HG03520 (cell line): ENCODE data around the gene EDEM2.
"Not testable (repeated sequence)": the region's sequence is repeated elsewhere in the genome, so short reads cannot be mapped to it uniquely, and the experiment has no call there.

ENCODE experiments used
- ATAC-seq: cut with Tn5 transposase; IDR thresholded peaks from one replicate; pipeline ENCODE4 v1.9.1; 2021; ENCODE audit warnings: mild to moderate bottlenecking, moderate library complexity; ENCODE audit not compliant: unreplicated experiment

EDEM2 gene

DNA sequence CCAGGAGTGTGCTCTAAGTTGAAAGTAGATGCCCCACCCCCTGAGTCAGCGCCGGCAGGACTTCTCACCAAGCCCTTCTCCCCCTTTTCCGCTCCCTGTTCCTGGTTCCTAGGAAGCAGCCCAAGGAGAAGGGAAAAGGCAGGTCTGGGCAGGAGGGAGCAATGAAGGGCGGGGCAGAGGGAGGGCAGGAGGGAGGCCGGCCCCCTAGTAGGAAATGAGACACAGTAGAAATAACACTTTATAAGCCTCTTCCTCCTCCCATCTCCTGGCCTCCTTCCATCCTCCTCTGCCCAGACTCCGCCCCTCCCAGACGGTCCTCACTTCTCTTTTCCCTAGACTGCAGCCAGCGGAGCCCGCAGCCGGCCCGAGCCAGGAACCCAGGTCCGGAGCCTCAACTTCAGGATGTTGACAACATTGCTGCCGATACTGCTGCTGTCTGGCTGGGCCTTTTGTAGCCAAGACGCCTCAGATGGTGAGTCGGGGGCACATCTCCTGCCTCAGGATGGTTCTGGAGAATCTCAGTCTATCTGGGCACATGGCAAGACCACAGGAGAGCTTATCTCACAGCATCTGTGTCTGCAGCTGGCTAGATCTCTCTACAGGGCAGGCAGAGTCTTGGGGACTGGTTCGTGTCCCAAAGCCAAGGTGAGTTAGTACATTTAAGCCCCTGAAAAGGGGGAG is 24.8 kb upstream of the EDEM2 start, which contains the start of gene PROCR:
TSS of gene PROCR (plus strand) at position 320 of the 681 bp plus-strand sequence. CDS start at position 403, 83 bp downstream.
- no peak for ATAC-seq

DNA sequence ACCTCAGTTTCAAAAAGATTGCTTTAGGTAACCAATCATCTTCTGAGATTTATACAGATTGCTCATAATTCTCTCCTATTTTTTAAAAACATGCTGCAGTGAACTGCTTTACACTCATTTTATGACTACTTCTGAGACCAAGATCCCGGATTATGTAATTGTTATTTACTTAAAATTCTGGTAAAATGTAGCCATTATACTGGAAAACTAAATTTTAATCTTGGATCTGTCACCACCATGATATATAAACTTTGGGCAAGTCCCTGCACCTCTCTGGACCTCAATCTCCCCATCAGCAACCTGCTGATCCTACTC is 24.3 kb upstream of the EDEM2 start:
- ATAC-seq = no peak

DNA sequence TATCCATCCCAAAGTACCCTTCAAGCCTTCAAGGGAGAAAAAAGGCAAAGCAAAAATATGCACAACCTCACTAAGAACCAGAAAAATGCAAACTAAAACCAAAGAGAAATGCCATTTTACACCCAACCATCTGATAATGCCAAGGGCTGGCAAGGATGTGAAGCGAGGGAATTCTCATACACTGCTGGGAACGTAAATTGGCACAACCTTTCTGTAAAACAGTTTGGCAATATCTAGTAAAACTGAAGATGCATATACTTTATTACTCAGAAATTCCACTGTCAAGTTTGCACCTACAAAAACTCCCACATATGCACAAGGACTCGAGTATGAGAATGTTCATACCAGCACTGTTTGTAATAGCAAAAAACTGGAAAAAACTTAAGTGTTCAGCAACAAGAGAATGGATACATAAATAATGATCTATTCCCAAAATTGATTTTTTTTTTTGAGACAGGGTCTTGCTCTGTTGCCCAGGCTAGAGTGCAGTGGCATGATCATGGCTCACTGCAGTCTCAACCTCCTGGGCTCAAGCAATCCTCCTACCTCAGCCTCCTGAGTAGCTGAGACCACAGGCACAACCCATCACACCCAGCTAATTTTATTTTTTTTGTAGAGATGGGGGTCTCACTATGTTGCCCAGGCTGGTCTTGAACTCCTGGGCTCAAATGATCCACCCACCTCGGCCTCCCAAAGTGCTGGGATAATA is 21.7 kb upstream of the EDEM2 start:
- not testable (repeated sequence) for ATAC-seq

DNA sequence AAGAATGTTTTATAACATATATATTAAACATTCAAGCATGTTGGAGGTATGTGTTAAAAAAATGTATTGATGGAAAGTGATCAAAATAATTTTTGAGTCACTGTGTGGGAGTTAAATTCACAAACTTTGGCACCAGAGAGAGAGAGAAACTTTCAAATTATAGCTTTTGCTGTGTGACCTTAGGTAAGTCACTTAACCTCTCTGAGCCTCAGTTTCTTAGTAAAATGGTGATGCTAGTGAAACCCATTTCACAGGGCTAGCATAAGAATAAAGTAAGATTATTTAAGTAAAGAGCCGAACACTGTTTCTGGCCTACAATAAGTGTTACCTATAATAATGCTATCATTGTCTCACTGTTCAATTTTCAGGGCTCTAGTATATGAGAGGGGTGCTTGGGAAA is 20.7 kb upstream of the EDEM2 start:
- no peak for ATAC-seq

DNA sequence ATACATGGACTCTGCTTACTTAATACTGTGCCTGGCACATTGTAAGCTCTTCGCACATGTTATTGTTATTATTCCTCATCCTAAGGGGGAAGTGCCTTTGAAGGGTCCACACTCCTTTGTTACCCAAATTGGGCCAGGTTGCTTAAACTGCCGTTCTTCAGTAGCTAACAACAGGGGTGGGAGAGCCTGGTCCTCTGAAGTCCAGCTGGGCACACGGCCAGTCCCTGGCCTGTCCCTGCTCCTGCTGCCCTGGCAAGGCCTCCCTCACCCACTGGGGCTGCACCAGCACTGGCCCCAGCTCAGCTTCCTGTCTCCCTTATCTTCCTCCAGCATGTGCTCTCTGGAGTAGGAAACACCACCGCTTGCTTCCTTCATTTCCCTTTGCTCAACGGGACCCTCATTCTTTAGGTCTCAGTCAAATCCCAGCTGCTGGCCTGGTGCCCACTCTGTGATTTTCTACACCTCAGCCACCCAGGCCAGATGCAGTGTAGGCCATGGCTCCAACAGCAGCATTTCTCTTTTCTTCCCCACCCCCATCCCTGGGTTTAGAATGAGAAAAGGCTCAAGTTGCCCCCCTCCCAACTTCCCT is 19.2 kb upstream of the EDEM2 start:
- no peak for ATAC-seq

DNA sequence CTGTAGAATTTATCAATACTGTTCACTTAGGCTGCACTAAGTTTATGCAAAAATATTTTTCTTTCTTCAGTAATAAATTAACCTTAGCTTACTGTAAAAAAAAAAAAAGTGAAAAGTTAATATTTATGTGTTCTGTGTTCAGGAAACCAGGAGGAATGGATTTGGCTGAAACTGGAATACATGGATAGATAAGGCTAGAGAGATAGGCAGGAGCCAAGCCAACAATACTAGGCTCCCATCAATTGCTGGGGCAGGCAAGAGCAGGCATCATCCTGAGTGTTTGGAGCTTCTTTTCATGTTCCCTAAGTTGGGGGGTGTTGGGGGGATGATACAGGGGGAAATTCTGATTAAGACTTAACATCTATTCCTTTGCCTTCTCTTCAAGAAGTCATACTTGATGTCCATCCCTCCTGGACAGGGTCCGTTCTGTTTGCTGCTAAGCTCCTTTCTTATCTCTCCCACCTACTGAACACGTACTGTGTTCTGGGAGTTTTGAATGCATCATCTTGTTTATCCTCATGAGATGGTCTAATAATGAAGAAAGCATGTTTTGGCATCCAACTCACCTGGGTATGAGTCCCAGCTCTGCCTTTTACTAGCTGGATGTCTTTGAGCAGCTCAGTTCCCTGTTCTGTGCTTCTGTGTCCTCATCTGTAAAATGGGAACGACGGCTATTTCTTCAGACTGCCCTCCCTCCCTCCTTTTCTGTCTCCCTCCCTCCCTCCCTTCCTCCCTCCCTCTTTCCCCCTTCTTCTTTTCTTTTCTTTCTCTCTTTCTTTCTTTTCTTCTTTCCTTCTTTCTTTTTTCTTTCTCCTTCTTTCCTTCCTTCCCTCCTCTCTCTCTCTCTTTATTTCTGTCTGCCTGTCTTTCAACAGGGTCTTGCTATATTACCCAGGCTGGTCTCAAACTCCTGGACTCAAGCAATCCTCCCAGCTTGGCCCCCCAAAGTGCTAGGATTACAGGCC is 18.4 kb upstream of the EDEM2 start:
- no peak for ATAC-seq

DNA sequence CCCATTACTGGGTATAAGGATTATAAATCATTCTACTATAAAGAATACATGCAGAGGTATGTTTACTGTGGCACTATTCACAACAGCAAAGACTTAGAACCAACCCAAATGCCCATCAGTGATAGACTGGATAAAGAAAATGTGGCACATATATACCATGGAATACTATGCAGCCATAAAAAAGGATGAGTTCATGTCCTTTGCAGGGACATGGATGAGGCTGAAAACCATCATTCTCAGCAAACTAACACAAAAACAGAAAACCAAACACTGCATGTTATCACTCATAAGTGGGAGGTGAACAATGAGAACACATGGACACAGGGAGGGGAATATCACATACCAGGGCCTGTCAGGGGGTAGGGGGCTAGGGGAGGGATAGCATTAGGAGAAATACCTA is 17.4 kb upstream of the EDEM2 start:
- not testable (repeated sequence) for ATAC-seq

DNA sequence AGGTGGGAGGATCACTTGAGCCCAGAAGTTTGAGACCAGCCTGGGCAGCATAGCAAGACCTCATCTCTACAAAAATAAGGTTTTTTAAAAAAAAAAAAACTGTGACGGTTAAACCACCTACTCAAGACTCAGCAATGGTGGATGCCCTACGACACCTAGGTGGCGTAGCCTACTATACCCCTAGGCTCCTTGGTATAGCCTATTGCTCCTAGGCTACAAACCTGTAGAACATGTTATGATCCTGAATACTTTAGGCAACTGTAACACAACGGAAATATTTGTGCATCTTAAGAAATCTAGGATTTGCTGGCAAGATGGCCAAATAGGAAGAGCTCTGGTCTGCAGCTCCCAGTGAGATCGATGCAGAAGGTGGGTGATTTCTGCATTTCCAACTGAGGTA is 13.2 kb upstream of the EDEM2 start:
- not testable (repeated sequence) for ATAC-seq

DNA sequence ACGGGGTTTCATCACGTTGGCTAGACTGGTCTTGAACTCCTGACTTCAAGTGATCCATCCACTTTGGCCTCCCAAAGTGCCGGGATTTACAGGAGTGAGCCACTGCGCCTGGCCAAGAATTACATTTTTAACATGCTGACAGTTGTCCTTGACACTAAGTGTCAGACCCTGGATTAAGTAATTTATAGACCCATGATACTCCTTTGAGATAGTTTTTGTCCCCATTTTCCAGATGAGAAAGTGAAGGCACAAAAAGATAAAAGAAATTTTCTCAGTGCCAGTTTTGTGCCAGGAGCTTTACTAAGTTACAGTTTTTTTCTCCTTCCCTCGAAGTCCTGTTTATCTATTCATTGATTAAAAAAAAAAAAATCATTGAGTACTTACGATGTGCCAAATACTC is 9.8 kb upstream of the EDEM2 start:
- ATAC-seq = no peak

DNA sequence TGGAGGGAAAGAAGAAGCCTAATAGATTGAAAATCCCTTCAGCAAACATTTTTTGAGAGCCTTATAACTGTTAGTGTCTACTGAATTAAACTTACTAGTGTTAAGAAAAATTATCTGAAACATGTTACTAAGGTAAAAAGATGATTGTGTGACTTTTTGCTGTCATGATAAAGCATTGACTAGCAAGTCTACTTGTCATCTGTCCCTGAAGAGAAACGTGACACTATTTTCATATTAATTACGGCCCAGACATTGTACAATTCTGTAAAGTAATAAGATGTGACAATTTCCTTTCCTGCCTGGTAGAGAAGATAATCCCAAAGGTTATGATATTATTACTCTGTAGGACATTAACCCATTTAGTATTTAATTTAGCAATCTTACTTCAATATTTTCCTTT is 8.8 kb upstream of the EDEM2 start:
- no peak for ATAC-seq

DNA sequence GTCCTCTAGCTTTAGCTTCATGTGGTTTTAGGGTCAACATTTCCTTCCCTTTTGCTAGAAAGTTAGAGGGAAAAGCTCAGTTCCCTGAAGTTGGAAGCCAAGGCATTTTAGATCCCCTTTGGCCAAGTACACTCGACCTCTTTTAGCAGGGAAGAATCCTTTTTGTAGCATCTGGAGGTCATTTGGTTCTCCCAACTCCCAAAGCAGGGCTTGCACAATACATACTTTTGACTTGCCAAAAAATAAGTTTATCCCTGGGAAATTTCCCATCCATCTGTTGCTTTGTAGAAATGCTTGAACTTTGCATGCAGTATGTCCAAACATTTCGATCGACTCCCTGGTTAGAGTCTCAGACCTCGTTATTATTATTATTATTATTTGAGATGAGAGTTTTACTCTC is 4.6 kb upstream of the EDEM2 start:
- ATAC-seq = no peak

DNA sequence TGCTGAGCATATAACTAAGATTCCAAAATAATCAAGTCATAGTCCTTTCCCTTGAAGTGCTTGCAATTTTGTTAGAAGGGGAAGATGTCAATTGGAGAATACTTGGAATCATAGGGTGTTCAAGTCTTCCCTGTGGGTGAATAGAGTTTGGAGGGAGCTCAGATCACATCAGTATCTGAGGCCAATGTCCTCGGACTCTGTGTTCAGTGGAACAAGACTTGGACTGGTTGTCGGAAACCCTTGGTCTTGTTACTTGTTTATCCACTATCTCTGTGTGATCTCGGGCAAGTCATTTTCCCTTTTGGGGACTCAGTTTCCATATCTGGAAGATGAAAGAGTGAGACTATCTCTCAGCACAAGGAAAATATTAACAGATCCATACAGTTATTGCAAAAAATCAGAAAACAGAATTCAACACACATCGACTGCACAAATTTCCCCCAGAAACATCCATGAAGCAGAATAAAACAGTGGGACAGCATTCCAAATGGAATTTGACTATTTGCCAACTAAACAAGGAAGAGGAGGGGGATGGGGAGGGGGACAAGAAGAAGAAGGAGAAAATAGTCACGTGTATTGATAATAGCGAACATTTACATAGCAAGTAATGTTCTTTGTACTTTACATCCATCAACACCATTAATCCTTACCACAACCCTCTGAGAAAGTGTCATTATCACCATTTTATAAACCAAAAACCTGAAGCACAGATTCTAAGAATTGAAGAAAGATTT is 3.9 kb upstream of the EDEM2 start:
- no peak for ATAC-seq

DNA sequence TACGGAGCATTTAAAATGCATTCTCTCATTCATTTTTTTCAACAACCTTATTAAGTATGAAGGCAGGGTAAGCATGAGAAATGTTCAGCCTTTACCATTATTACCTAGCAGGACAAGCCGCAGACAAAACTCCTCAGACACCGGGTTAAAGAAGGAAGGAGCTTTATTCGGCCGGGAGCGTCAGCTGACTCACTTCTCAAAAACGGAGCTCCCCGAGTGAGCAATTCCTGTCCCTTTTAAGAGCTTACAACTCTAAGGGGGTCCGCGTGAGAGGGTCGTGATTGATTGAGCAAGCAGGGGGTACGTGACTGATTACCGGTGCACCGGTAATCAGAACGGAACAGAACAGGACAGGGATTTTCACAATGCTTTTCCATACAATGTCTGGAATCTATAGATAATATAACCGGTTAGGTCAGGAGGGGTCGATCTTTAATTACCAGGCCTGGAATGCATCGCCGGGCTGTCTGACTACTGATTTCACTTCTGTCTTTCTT is 487 bp upstream of the EDEM2 start:
- peak; percentile 15 for ATAC-seq

DNA sequence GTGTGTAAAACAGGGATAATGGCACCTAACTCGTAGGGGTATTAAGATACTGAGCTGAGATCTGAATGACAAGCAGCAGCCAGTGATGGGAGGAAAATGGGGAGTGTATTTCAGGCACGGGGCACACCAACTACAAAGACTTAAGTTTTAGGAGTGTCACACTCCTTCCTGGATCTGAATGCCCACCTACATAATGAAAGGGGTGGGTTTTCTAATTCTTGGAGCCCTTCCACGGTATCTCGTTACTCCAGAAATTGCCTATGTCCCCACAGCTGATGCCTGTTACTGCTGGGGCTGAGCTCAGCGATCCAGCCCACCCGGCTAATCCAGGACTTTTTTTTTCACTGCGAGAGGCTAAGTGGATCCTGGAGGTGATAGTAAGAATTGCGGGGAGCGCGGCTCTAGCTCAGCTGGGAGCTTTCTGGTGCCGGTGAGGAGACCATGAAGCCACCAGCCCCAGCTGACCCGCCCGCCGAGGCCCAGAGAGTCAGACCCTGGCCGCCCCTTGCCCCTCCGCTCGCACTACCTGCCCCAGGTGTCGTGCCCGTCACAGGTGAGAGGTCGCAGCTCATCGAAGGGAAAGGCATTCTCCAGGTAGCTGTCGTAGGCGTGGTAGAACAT is 727 bp downstream of the EDEM2 start:
- no peak for ATAC-seq

DNA sequence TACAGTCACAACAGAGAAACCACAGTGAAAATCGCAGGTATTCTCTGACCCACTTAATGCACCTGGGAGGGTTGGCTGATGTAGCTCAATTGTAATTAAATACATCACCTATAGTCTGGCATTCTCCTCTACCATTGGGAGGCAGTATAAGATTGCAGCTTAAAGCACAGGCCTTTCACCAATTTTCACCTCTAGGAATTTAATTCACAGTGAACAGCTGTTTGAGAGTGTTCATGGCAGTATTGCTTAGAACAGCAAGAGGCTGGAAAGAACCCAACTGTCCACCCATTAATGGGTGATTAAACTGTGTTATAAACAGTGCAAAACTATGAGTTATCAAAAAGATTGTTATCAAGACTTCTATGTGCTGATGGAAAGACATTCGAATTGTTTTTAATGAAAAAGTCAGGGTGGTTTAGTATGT is 2.0 kb downstream of the EDEM2 start:
- no peak for ATAC-seq

DNA sequence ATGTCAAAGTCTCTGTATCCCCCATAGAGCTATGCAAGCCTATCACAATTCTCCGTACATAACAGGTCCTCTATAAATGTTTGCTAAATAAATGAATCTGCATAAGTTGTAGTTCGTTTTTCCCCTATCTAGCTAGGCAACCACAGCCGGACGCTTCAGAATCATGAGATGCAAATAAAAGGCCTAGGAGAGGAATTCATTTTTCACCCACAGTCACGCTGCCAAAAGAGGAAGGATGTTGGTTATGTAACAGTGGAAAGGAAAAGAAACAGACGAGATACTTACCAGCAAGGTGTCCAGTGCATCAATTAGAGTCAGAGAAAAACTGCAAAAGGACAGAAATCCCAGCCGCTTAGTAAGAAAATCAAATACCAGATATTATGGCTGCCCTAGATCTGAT is 2.4 kb downstream of the EDEM2 start:
- no peak for ATAC-seq

DNA sequence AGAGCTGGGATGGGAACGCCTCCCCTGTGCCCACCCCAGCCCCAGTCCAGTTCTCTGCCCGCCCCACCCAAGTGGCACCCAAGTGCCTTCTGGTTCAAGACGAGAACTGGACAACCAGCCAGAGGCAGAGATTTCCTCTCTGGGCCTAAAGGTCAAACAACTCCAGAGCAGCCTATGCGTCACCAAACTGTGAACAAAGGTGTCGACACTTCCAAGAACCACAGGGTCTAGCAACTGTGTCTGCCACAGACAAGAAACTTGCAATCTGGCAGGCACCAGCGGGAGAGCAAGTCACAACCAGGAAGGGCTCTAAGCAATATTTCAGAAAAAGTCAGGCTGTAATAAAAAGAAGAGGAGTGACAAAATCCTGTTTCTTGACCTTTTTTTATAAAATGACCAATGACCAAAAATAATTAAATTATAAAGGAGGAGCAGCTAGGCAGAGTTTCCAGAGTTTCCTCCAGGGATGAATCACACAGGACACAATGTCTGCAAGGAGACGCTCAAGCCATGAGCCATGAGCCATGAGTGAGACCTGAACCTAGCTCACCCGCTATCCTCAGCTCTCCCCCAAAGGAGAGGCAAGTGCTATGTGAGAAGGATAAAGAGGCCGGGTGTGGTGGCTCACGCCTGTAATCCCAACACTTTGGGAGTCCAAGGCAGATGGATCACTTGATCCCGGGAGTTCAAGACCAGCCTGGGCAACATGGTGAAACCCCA is 11.1 kb downstream of the EDEM2 start:
- ATAC-seq = no peak

DNA sequence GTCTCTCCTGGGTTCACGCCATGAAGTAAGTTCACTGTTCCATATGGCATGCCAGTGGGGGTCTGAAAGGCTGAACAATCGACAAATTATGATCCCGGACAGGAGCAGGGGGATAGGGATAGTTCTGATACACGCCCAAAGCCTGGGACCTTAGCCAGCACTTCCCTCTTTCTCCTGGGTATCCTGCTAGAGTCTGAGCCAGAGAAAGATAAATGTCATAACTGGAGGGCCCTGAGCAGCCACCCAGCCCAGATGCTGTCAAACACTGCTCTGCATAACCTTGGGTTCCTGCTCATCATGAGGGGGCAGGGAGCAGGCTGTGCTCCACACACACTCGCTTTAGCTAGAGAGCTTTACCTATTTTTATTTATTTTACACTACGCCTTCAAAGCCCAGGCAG is 12.3 kb downstream of the EDEM2 start:
- ATAC-seq = no peak

DNA sequence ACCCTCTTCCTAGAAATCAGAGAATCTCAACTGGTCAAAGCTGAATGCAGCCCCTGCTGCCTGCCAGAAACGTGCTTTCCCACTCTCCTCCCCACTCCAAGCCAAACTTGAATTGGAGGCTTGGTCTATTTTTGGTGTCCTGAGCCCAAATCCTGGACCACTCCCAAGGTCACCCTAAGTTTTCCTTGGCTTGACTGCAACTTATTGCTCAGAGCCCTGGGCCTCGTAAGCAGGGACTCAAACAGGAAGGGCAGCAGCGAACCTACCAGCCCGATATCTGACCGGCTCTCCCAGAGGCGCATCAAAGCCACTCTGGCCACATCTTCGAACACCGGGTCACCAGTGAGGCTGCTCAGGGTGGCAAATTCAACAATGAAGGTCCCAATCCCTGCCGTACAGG is 12.7 kb downstream of the EDEM2 start:
- no peak for ATAC-seq
